Ovary (tissue), 3 donors: ENCODE results near the gene AGAP2.

Experiments used
- EP300 ChIP-seq: sonication (generic); formaldehyde crosslinking; IDR thresholded peaks from one replicate; pipeline ENCODE4 v1.6.1; 2017; ENCODE audit warnings: antibody characterized with exemption
- POLR2A ChIP-seq: fragments of 450-650 bp; IDR thresholded peaks from one replicate; pipeline ENCODE4 v1.6.1; 2017; ENCODE audit warnings: antibody characterized with exemption, mild to moderate bottlenecking, moderate library complexity
- TF ChIP-seq, protein P1 (sequence below), 3 donors: fragments of 450-650 bp in 2 of 3; fragments of 200-600 bp in 1 of 3; IDR thresholded peaks; one replicate each; pipeline versions ENCODE4 v1.5.1 to v1.8.0; 2016 to 2022; ENCODE audit warnings: antibody characterized with exemption in 3 of 3, mild to moderate bottlenecking in 1 of 3
- donor health status: DM: no; HTN: no; CAD: no.

DNA sequence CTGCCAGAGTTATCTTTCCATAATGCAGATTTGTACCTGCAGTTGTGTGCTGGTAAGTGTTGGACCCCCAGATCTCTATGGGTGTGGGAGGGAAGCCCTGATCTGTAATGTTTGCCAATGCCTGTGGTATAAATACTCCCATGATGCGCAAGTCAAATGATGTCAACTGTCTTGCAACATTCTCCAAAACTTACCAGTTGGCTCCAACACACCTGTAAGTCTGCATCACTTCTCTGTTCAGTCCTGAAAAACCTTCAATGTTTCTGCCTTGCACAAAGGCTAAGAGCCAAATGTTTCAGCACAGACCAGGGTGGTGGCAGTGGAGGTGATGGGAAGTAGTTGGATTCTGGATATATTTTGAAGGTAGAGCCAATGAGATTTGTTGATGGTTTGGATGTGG, 41.5 kb downstream of the AGAP2 start:
- TF ChIP-seq, protein P1, sequence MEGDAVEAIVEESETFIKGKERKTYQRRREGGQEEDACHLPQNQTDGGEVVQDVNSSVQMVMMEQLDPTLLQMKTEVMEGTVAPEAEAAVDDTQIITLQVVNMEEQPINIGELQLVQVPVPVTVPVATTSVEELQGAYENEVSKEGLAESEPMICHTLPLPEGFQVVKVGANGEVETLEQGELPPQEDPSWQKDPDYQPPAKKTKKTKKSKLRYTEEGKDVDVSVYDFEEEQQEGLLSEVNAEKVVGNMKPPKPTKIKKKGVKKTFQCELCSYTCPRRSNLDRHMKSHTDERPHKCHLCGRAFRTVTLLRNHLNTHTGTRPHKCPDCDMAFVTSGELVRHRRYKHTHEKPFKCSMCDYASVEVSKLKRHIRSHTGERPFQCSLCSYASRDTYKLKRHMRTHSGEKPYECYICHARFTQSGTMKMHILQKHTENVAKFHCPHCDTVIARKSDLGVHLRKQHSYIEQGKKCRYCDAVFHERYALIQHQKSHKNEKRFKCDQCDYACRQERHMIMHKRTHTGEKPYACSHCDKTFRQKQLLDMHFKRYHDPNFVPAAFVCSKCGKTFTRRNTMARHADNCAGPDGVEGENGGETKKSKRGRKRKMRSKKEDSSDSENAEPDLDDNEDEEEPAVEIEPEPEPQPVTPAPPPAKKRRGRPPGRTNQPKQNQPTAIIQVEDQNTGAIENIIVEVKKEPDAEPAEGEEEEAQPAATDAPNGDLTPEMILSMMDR (IDR thresholded peaks at IDR 0.05), result no peak
- TF ChIP-seq EP300 (no peak), POLR2A (no peak)
